H54 (cell line): ENCODE data around the gene SERPINB8.
A peak's percentile ranks its signal among the peaks of the same experiment; 100 is the strongest.

Experiments used
- DNase-seq: peaks from one replicate; pipeline ENCODE4 v3.0.0; 2011; ENCODE audit warnings: low spot score, mixed read lengths; ENCODE audit not compliant: insufficient read length
- FAIRE-seq: peaks from 3 replicates; lab custom pipeline; 2011; peaks lifted over from hg19 to GRCh38; lab: Jason Lieb, UNC
- POLR2A ChIP-seq: IDR thresholded peaks from 2 replicates; pipeline ENCODE4 v1.6.1; 2011; ENCODE audit warnings: low read depth, mild to moderate bottlenecking, low read length

Gene SERPINB8

DNA sequence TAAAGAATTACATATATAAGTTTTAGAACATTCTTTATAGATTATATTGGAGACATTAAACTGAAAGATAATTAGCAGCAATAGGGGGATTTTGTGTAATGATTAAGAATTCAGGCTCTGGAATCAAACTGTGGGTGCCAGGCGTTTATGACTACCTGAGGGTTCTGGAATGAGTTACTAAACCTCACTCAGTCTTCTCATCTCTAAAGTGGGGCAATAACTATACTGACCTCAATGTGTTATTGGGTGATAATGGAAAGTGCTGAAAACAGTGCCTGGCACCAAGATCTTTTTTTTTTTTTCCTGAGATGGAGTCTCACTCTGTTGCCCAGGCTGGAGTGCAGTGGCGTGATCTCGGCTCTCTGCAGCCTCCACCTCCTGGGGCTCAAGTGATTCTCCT is 7.2 kb downstream of the SERPINB8 start:
- FAIRE-seq (no peak), DNase-seq (no peak)
- no peak for TF ChIP-seq POLR2A

DNA sequence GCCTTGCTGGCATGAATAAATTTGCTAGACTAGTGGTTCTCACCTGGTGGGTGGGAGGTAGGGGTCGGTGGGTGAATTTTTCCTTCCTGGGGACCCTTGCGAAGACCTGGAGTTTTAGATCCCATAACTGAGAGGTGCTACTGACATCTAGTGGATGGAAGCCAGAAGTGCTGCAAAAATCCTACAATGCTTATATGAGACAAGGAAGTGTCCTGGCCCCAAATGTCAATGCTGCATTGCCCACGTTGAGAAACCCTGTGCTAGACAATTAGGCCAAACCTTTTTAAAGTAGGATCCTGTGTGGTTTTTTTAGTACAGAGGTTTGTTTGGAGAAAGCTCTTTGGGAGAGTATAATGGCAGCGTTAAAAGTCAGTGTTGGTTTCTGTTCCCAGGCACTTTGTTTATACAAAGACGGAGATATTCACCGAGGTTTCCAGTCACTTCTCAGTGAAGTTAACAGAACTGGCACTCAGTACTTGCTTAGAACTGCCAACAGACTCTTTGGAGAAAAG is 9.6 kb downstream of the SERPINB8 start:
- no peak for TF ChIP-seq POLR2A
- peak; percentile 64 for FAIRE-seq
- no peak for DNase-seq

DNA sequence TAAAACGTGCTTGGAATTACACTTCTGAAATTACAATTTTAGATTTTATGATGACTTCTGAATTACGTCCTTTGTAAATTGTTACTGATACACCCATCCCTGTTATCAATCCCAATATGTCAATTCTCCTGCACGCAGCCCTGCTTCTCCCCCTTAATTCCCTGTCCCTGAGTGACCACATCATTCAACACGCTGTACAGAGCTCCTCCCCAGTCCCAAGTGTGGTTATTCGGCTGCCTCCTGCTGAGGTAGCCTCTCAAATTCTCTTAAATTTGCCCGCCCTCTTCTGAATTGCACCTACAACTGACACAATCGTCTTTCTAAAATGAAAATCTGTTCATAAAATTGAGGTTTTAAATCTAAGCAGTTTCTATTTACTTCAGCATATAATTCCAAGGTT is 10.1 kb downstream of the SERPINB8 start:
- DNase-seq: no peak
- no peak for FAIRE-seq
- no peak for TF ChIP-seq POLR2A

DNA sequence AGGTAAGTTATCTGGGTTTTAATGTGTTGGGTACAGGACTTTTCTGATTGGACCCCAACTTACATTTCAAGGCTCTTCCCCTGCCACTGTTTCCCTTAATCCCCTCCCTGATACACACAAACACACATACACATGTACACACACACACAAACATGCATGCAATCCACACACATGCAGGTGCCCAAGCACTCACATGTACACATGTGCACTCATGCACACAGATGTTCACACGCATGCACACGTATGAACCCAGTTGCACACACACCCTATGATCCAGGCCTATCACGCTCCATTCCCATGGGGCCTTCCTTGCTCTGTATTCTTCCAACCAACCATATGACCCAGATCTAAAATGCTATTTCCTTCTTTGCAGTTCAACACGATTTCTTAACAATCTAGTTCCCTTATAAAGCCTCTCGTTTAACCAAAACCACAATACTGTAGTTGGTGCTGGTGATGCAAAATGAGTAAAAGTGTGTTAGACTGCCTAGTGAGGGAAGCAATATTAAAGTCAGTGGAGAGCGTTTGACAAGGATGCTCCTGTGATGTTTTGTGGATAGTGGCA is 11.1 kb downstream of the SERPINB8 start:
- DNase-seq (no peak), FAIRE-seq (no peak)
- no peak for TF ChIP-seq POLR2A

DNA sequence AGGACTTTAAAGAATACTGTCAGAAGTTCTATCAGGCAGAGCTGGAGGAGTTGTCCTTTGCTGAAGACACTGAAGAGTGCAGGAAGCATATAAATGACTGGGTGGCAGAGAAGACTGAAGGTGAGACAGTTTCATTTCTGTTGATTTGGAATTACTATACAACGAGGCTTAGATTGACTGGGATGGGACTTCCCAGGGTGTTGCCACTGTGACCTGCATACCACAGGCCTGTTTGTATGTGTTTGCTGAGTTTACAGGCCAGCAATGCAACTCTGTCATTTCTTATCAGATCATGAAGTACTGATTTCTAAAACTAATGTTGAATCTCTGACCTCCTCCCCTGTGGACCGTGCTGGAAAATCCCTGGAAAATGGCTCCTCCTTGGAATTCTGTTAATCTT is 11.8 kb downstream of the SERPINB8 start:
- no peak for FAIRE-seq

DNA sequence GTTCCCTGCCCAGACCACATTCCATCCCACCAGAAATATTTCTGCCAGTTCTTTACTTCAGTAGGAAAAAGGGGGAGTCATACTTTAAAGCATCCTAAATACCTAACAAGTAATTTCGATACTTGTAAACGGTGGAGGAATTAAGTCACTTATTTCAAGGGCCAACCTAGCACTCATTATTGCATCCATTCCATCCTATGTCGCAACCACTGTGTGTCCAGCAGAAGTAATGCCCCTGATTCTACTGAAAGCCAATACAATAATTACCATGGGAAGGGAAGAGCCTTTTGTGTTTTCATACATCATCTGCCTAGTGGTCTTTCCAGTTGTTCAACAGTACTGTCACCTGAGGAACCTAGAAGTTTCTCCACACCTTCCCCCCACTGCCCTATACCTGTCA is 12.5 kb downstream of the SERPINB8 start:
- no peak for TF ChIP-seq POLR2A
- FAIRE-seq (no peak), DNase-seq (no peak)

More for the DNA sequence above, 11.8 kb downstream of the SERPINB8 start:
- no peak for DNase-seq
- TF ChIP-seq POLR2A: no peak

DNA sequence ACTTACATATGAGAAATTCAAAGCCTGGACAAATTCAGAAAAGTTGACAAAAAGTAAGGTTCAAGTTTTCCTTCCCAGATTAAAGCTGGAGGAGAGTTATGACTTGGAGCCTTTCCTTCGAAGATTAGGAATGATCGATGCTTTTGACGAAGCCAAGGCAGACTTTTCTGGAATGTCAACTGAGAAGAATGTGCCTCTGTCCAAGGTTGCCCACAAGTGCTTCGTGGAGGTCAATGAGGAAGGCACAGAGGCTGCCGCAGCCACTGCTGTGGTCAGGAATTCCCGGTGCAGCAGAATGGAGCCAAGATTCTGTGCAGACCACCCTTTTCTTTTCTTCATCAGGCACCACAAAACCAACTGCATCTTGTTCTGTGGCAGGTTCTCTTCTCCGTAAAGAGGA is 17.0 kb downstream of the SERPINB8 start:
- no peak for TF ChIP-seq POLR2A
- no peak for DNase-seq
- no peak for FAIRE-seq

DNA sequence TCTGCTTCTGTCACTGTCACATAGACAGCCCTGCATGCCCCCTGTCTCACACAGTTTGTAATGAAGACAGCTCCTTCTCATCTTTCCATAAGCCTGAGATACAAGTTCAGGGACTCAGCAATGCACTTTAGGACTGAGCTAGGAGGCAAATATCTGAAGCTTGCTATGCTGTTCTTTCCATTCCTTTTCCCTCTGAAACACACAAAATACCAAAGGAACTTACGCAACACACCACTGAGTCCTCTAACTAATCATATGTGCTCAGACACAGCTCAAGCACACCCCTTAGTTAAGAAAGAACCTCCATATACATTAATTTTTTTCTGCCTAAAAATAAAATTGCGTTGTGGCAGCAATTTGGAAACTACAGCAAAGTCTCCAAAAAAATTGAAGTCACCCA is 17.9 kb downstream of the SERPINB8 start:
- no peak for TF ChIP-seq POLR2A
- no peak for DNase-seq
- no peak for FAIRE-seq

DNA sequence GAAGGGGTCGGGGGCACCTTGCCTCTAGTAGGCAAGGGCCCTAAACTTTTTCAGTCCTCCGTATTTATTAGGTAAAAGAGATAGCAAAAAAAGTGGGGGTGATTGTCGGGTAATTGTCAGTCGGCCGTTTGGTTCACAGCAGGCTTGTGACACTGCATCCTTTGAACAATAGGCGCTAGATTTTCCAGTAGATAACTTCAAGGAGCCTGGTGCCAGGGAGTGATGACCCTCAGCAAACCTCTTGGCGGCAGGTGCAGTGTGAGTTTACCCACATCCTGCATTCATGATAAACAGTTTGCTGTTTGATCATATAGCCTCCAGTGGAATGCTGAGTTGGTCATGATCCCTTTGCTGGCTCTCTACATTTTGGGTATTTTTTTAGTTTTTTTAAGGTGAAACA is 22.9 kb downstream of the SERPINB8 start:
- FAIRE-seq: no peak
- DNase-seq: no peak
- TF ChIP-seq POLR2A: no peak

DNA sequence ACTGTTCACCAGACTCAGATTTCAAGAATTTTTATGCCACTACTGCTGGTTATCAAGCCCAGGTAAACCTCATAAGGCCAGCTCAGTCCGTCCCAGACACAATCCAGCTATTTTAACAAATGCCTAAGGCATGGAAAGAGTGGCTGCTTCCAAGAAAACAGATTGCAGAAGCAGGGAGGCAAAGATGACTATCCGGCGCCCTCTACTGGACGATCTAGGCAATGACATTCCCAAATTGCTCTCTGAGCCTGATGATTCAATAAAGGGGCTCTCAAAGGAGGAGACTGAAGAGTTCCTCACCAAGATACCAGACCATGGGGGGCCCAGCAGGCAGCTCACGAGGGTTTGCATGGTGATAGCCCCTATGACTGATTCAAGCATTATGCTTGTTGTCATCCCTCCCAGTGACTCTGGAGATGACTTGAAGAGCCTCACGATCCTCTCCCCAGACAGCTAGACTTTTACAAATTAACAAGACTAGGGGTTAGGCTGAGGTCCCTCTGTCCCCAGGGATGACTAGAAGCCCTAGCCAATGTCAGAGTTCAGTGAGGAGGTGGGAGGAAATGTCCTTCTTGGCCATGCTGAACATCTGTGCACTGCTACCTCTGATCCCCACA is 25.0 kb downstream of the SERPINB8 start:
- DNase-seq: peak; percentile 20
- TF ChIP-seq POLR2A: no peak
- FAIRE-seq: peak; percentile 20

DNA sequence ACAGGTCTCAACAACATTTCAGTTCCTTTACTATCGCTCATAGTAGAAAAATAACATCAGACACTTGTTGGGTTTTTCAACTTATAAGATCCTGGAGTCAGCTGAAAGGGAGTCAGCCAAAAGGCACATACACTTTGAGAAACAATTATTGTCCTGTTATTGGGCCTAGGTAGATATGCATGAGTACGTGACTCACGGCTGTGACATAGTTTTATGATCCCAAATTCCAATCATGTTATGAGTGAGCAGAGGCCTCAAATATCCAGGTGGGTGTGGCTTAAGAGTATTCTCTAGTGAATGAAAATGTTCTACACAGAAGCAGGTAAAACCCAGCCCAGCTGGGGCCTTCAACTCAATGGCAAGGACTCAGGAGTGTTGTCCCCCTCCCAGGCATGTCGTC is 27.2 kb downstream of the SERPINB8 start:
- no peak for FAIRE-seq
- DNase-seq: no peak
- no peak for TF ChIP-seq POLR2A

DNA sequence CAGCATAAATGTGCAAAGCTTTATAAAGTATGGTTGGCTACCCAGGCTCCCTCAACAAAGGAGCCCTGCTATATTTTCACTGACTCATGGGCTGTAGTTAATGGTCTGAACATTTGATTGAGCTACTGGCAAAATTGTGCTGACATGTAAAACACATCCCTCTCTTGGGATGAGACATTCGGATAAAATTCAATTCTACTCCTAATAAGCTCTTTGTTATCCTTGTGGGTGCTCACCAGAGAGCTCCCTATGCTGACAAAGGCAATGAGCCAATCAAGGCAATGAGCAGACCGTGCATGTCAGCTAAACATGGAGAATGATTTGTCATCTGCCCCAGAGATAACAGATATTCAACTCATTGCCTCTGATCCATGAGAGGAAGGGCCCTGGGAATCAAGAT is 27.7 kb downstream of the SERPINB8 start:
- DNase-seq: no peak
- no peak for FAIRE-seq
- TF ChIP-seq POLR2A: no peak

DNA sequence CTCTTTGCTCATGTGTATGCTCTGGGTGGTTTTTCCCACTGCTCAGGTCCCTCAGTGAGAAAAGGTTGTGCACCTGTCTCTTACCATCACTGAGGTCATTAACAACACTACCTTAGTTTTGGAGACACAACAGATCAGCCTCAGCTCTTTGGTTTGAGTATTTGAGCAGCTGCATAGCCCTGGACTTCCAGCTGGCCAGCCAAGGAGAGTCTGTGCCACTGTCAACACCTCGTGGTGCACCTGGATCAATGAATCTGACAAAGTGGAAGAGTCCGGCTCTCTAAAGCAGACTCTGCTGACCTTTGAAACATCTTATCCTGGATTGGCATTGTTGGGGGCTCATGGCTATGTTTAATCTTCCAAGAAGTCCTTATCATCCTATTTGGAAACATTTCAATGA is 30.0 kb downstream of the SERPINB8 start:
- DNase-seq: no peak
- no peak for FAIRE-seq

DNA sequence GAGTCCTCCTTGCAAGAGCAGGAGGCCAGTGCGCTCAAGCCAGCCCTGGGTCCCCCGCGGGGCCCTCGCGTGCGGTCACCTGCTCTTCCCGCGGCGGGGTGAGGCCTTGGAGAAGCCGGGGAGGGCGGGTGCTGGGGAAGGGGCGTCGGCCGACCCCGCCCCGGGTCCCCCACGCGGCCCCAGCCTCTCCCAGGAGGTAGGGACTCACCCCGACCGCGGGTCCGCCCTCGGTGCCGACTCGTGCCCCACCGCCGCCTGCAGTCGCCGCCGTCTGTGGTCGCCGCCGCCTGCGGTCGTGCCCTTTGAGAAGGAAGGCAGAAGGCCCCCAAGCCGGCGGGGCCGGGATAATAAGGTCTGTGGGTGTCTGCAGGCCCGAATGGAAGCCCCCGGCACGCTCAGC is 32.7 kb downstream of the SERPINB8 start:
- no peak for DNase-seq
- no peak for FAIRE-seq
- no peak for TF ChIP-seq POLR2A

More for the DNA sequence above, 30.0 kb downstream of the SERPINB8 start:
- TF ChIP-seq POLR2A: no peak

DNA sequence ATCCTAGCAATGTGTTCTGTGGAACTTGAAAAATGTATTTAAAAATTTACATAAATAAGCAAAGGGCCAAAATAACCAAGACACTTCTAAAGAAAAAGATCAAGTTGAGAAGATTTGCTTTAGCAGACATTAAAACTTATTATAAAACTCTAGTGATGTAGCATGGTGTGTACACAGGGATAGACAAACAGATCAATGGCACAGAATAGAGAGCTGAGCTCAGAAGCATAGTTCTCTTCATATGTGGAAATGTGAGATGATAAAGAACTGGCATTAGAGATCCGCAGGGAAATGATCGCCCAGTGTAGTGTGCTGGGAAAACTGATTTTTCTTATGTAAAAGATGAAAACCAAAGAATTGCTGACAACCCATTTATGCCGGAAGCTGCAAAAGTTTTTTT is 39.4 kb downstream of the SERPINB8 start:
- DNase-seq (no peak), FAIRE-seq (no peak)
- no peak for TF ChIP-seq POLR2A
